Measurements from ENCODE around the gene WWOX.

Gene WWOX

GRCh38 chr16:79134300-79134699 is 1034.8 kb downstream of the WWOX start:
- no peak for DNase-seq (ENCODE audit: extremely low read depth in 1 of 2, low read depth in 1 of 2)

GRCh38 chr16:79136955-79137354 is 1037.5 kb downstream of the WWOX start:
- no peak for DNase-seq (ENCODE audit: extremely low read depth in 1 of 2, low read depth in 1 of 2)

- no peak for DNase-seq (ENCODE audit: extremely low read depth in 1 of 2, low read depth in 1 of 2)
Measured at GRCh38 chr16:79137426-79137939, 1038.0 kb downstream of the WWOX start.

GRCh38 chr16:79139799-79140198 is 1040.3 kb downstream of the WWOX start:
- no peak for DNase-seq (ENCODE audit: extremely low read depth in 1 of 2, low read depth in 1 of 2)

- no peak for DNase-seq (ENCODE audit: extremely low read depth in 1 of 2, low read depth in 1 of 2)
Measured at GRCh38 chr16:79143026-79143425, 1043.6 kb downstream of the WWOX start.

GRCh38 chr16:79150151-79150550 is 1050.7 kb downstream of the WWOX start:
- no peak for DNase-seq (ENCODE audit: extremely low read depth in 1 of 2, low read depth in 1 of 2)

GRCh38 chr16:79150632-79151310 is 1051.3 kb downstream of the WWOX start:
- no peak for DNase-seq (ENCODE audit: extremely low read depth in 1 of 2, low read depth in 1 of 2)

- DNase-seq (ENCODE audit: extremely low read depth in 1 of 2, low read depth in 1 of 2): no peak
Measured at GRCh38 chr16:79154086-79154485, 1054.6 kb downstream of the WWOX start.

GRCh38 chr16:79155471-79155870 is 1056.0 kb downstream of the WWOX start:
- no peak for DNase-seq (ENCODE audit: extremely low read depth in 1 of 2, low read depth in 1 of 2)

GRCh38 chr16:79155904-79156303 is 1056.5 kb downstream of the WWOX start:
- DNase-seq (ENCODE audit: extremely low read depth in 1 of 2, low read depth in 1 of 2): no peak

- DNase-seq (ENCODE audit: extremely low read depth in 1 of 2, low read depth in 1 of 2): no peak
Measured at GRCh38 chr16:79156761-79157160, 1057.3 kb downstream of the WWOX start.

- no peak for DNase-seq (ENCODE audit: extremely low read depth in 1 of 2, low read depth in 1 of 2)
Measured at GRCh38 chr16:79158337-79158736, 1058.9 kb downstream of the WWOX start.

GRCh38 chr16:79159261-79160049 is 1060.0 kb downstream of the WWOX start:
- DNase-seq (ENCODE audit: extremely low read depth in 1 of 2, low read depth in 1 of 2): no peak

- DNase-seq (ENCODE audit: extremely low read depth in 1 of 2, low read depth in 1 of 2): no peak
Measured at GRCh38 chr16:79162977-79163376, 1063.5 kb downstream of the WWOX start.

GRCh38 chr16:79163691-79164387 is 1064.4 kb downstream of the WWOX start:
- no peak for DNase-seq (ENCODE audit: extremely low read depth in 1 of 2, low read depth in 1 of 2)

GRCh38 chr16:79164388-79164995 is 1065.0 kb downstream of the WWOX start:
- DNase-seq (ENCODE audit: extremely low read depth in 1 of 2, low read depth in 1 of 2): no peak

GRCh38 chr16:79165079-79165478 is 1065.6 kb downstream of the WWOX start:
- no peak for DNase-seq (ENCODE audit: extremely low read depth in 1 of 2, low read depth in 1 of 2)

GRCh38 chr16:79165506-79165905 is 1066.1 kb downstream of the WWOX start:
- DNase-seq (ENCODE audit: extremely low read depth in 1 of 2, low read depth in 1 of 2): no peak

GRCh38 chr16:79167893-79168292 is 1068.4 kb downstream of the WWOX start:
- no peak for DNase-seq (ENCODE audit: extremely low read depth in 1 of 2, low read depth in 1 of 2)

GRCh38 chr16:79168321-79168720 is 1068.9 kb downstream of the WWOX start:
- DNase-seq (ENCODE audit: extremely low read depth in 1 of 2, low read depth in 1 of 2): no peak

- DNase-seq (ENCODE audit: extremely low read depth in 1 of 2, low read depth in 1 of 2): no peak
Measured at GRCh38 chr16:79169239-79169638, 1069.8 kb downstream of the WWOX start.

Data from stimulated activated CD8-positive, alpha-beta memory T cell treated with anti-CD3 and anti-CD28 coated beads, Interleukin-7, amount 100 ng/mL, for 48 hours (primary cell).